H1 (cell line): Measurements from ENCODE around the gene GSAP.

Experiments used
- ATF2 ChIP-seq: IDR thresholded peaks from 2 replicates; pipeline ENCODE4 v1.6.1; 2012; ENCODE audit warnings: low read length, inconsistent platforms
- CHD1 ChIP-seq: IDR thresholded peaks from 2 replicates; pipeline ENCODE4 v1.6.1; 2012; ENCODE audit warnings: low read depth, low read length, improper control_type of control experiment
- EZH2 ChIP-seq: fragments of 200-600 bp; sonication (generic); IDR thresholded peaks from 2 replicates; pipeline ENCODE4 v1.7.1; 2012; ENCODE audit warnings: low read depth, mild to moderate bottlenecking, moderate library complexity, low read length, inconsistent platforms; ENCODE audit not compliant: severe bottlenecking
- MAFK ChIP-seq: IDR thresholded peaks from 2 replicates; pipeline ENCODE4 v1.6.1; 2012; ENCODE audit warnings: low read depth, mild to moderate bottlenecking, improper control_type of control experiment, low read length
- NRF1 ChIP-seq: IDR thresholded peaks from 2 replicates; pipeline ENCODE4 v1.6.1; 2011; ENCODE audit warnings: mild to moderate bottlenecking, low read depth, low read length, improper control_type of control experiment
- POLR2A ChIP-seq, 2 experiments: IDR thresholded peaks; 1 replicate in 1 of 2; 2 replicates in 1 of 2; pipeline ENCODE4 v1.6.1; 2011; ENCODE audit warnings: low read depth in 2 of 2, low read length in 2 of 2, mild to moderate bottlenecking in 2 of 2; ENCODE audit errors: control extremely low read depth in 1 of 2
- POLR2AphosphoS5 ChIP-seq: IDR thresholded peaks from 2 replicates; pipeline ENCODE4 v1.6.1; 2011; ENCODE audit warnings: low read depth, low read length
- SIRT6 ChIP-seq: IDR thresholded peaks from one replicate; pipeline ENCODE4 v1.7.1; 2012; ENCODE audit warnings: low read length, inconsistent platforms
- SP2 ChIP-seq: IDR thresholded peaks from 2 replicates; pipeline ENCODE4 v1.6.1; 2012; ENCODE audit warnings: mild to moderate bottlenecking, low read length, inconsistent platforms
- TF ChIP-seq, protein P1 (sequence below), 3 experiments: IDR thresholded peaks; 1 replicate in 2 of 3; 2 replicates in 1 of 3; pipeline versions ENCODE4 v1.5.1 to v1.6.1; 2011; ENCODE audit warnings: low read length in 3 of 3, mild to moderate bottlenecking in 3 of 3, inconsistent platforms in 2 of 3, low read depth in 1 of 3, moderate library complexity in 1 of 3; ENCODE audit not compliant: insufficient read depth in 1 of 3; ENCODE audit errors: control extremely low read depth in 1 of 3

DNA sequence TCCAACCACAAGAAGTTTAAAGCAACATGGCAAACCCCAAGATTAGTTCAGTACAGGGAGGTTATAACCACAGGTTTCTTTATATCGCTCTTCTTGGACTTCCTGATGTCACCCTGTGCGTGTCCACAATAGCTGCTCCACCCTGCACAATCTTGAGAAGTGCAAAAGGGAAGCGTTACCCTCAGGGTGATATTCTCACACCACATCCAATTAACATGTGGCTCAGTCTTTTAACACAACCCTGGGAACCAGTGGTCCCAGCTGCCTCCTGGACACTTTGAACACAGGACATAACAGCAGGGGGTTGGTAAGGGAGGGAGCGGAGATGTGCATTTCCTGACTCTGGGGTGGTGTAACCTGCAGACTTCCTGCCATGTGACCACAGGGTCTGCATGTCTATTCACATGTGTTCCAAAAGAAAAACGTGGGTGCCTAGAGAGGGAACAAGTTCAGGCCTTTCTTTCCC, 64.6 kb downstream of the GSAP start:
- TF ChIP-seq ATF2 (no peak), POLR2A (IDR thresholded peaks at IDR 0.05; ENCODE audit: control extremely low read depth in 1 of 2, low read depth in 2 of 2, low read length in 2 of 2) (no peak), NRF1 (no peak), CHD1 (no peak), EZH2 (no peak), SIRT6 (no peak), MAFK (no peak), SP2 (no peak), POLR2AphosphoS5 (no peak)
- TF ChIP-seq, protein P1, sequence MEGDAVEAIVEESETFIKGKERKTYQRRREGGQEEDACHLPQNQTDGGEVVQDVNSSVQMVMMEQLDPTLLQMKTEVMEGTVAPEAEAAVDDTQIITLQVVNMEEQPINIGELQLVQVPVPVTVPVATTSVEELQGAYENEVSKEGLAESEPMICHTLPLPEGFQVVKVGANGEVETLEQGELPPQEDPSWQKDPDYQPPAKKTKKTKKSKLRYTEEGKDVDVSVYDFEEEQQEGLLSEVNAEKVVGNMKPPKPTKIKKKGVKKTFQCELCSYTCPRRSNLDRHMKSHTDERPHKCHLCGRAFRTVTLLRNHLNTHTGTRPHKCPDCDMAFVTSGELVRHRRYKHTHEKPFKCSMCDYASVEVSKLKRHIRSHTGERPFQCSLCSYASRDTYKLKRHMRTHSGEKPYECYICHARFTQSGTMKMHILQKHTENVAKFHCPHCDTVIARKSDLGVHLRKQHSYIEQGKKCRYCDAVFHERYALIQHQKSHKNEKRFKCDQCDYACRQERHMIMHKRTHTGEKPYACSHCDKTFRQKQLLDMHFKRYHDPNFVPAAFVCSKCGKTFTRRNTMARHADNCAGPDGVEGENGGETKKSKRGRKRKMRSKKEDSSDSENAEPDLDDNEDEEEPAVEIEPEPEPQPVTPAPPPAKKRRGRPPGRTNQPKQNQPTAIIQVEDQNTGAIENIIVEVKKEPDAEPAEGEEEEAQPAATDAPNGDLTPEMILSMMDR (IDR thresholded peaks at IDR 0.05; ENCODE audit: control extremely low read depth in 1 of 3, insufficient read depth in 1 of 3, low read depth in 1 of 3, low read length in 3 of 3) = no peak
